HUES48 (cell line): ENCODE results near the gene TTC34.

Experiments used
- H3K27ac ChIP-seq: one replicate; pipeline ENCODE4 v1.7.0; 2013; ENCODE audit warnings: low read depth, low read length, inconsistent platforms
- H3K27me3 ChIP-seq: 2 replicates; pipeline ENCODE4 v1.6.1; 2013; ENCODE audit warnings: mild to moderate bottlenecking, low read length; ENCODE audit not compliant: control insufficient read depth, insufficient read depth
- H3K36me3 ChIP-seq: 2 replicates; pipeline ENCODE4 v1.6.1; 2013; ENCODE audit warnings: low read length; ENCODE audit not compliant: control insufficient read depth, insufficient read depth
- H3K4me1 ChIP-seq: 2 replicates; pipeline ENCODE4 v1.6.1; 2013; ENCODE audit warnings: mild to moderate bottlenecking, low read length; ENCODE audit not compliant: control insufficient read depth, insufficient read depth
- H3K4me3 ChIP-seq: 2 replicates; pipeline ENCODE4 v1.5.1; 2013; ENCODE audit warnings: mild to moderate bottlenecking, low read depth, low read length
- H3K9ac ChIP-seq: 2 replicates; pipeline ENCODE4 v1.6.1; 2013; ENCODE audit warnings: mild to moderate bottlenecking, low read depth, low read length, moderate library complexity
- H3K9me3 ChIP-seq: 2 replicates; pipeline ENCODE4 v1.6.1; 2013; ENCODE audit warnings: low read length; ENCODE audit not compliant: control insufficient read depth, insufficient read depth

Gene TTC34

GRCh38 chr1:2642560-2643413 is 158.7 kb downstream of the TTC34 start:
- H3K27me3 ChIP-seq, result peaks cover 15% of the 10 kb centered on the region
- no peaks in the 10 kb centered on the region for H3K36me3 ChIP-seq
- peaks cover 5% of the 10 kb centered on the region; the same call in 1 of the 2 replicates for H3K4me1 ChIP-seq
- H3K9me3 ChIP-seq, result peaks cover 11% of the 10 kb centered on the region; the same call in 1 of the 2 replicates
- H3K9ac ChIP-seq, result peak overlapping the region; percentile 38; the same call in 1 of the 2 replicates
- H3K4me3 ChIP-seq, result peak overlapping the region; percentile 67
- H3K27ac ChIP-seq, result peak overlapping the region; percentile 59

- peaks cover 21% of the 10 kb centered on the region for H3K27me3 ChIP-seq
- no peak overlapping the region for H3K9ac ChIP-seq
- H3K36me3 ChIP-seq, result no peaks in the 10 kb centered on the region
- peaks cover 5% of the 10 kb centered on the region; the same call in 1 of the 2 replicates for H3K4me1 ChIP-seq
- H3K9me3 ChIP-seq, result peaks cover 9% of the 10 kb centered on the region; the same call in 1 of the 2 replicates
- H3K27ac ChIP-seq, result no peak overlapping the region
- peak overlapping the region; percentile 67 for H3K4me3 ChIP-seq
Measured at GRCh38 chr1:2642131-2642559, 159.3 kb downstream of the TTC34 start.

DNA sequence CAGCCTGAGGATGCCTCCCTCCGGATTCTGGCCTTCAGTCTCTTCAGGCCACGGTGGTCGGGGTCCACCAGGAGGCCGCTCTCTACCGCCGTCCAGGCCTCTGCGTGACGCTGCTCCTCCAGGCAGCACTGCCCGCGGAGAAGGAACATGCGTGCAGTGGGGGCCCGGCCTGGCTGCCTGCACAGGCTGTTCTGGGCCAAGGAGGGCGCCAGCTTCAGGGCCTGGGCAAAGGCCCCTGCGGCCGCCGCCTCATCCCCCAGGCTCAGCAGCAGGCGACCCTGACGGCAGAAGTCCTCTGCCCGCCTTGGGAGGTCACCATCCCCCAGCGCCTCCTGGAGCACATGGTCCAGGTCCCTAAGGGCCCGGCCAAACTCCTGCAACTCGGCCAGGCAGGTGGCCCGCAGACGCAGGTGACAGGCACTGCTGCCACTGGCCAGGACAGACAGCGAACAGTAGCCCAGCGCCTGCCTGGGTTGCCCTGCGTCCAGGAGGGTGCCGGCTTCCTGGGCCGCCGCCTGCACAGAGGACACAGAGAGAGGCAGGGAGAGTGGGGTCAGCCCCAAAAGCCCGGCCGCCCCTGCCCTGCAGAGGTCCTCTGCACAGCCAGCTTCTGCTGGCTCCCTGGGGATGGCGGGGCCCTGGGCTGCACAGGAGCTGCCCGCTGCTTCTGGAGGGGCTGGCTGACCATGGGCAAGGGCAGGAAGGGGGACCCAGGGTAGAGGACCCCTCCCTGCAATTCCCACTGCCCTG is 159.9 kb downstream of the TTC34 start:
- H3K27ac ChIP-seq, result no peak overlapping the region
- H3K9me3 ChIP-seq, result peaks cover 8% of the 10 kb centered on the region; the same call in 1 of the 2 replicates
- H3K4me3 ChIP-seq, result peak overlapping the region; percentile 67; the same call in 1 of the 2 replicates
- peaks cover 5% of the 10 kb centered on the region; the same call in 1 of the 2 replicates for H3K4me1 ChIP-seq
- no peaks in the 10 kb centered on the region for H3K36me3 ChIP-seq
- H3K9ac ChIP-seq, result no peak overlapping the region
- H3K27me3 ChIP-seq, result peaks cover 21% of the 10 kb centered on the region

DNA sequence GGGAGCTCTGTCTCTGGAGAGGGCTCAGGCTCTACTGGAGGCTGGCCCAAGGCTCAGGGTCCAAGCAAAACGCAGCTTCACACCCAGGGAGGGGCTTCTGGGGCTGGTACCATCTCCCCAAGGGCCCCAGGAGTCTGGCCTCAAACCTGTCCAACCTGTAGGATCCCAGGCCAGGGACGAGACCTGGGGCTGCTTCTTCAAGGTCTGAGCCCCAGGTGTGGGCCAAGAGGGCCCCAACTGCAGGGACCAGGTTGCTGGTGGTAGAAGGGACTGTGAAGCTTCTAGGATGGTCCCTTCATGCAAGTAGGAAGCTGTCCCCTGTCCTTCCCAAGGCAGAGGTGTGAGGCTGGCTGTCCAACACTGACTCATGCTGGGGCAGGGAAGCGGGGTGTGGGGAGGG is 160.9 kb downstream of the TTC34 start:
- H3K4me1 ChIP-seq, result peaks cover 5% of the 10 kb centered on the region; the same call in 1 of the 2 replicates
- no peak overlapping the region for H3K9ac ChIP-seq
- no peaks in the 10 kb centered on the region for H3K36me3 ChIP-seq
- H3K9me3 ChIP-seq, result peaks cover 6% of the 10 kb centered on the region; the same call in 1 of the 2 replicates
- H3K27ac ChIP-seq, result no peak overlapping the region
- no peak overlapping the region for H3K4me3 ChIP-seq
- H3K27me3 ChIP-seq, result peaks cover 21% of the 10 kb centered on the region

DNA sequence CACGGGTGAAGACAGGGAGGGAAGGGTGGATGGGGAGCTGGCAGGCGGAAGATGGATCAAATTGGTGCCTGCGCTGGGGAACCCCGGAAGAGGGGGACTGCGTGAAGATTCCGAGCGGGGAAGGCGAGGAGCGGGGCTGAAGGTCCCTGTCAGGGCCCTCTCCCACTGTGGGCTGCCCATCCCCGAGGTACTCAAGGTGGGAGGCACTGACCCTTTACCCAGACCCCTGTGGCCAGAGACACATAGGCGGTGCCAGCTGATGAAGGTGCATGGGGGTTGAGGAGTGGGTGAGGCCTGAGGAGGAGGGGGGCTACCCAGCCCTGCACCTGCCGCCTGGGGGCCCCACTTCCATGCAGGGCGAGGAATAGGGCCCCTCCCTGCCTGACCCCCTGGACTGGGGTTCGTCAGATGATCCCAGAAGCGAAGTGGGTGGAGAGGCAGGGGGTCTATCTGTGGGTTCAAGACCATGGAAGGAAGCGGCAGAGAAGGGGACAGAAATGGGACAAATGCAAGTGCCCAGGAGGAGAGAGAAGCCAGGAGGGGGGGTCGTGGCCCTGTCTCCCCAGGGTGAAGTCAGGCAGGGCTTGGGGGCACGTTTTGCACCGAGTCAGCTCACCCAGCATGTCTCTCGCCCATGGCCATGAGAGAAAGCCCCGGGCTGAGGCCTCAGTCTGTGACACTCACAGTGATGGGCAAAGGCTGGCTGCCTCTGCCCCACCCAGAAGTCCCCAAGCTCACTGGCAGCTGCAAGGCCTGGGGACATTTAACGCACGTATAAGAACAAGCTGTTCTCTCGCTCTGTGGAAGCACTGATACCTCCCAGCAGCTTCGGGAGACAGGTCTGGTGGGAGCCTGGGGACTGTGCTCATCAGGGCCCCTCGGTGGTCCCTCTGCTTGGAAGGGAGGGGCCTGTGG is 161.6 kb downstream of the TTC34 start:
- Histone ChIP-seq H3K9ac (no peak overlapping the region), H3K27ac (no peak overlapping the region), H3K4me1 (peaks cover 5% of the 10 kb centered on the region; the same call in 1 of the 2 replicates), H3K9me3 (peaks cover 6% of the 10 kb centered on the region; the same call in 1 of the 2 replicates), H3K36me3 (no peaks in the 10 kb centered on the region), H3K4me3 (no peak overlapping the region), H3K27me3 (peaks cover 21% of the 10 kb centered on the region)

- Histone ChIP-seq H3K27me3 (peaks cover 21% of the 10 kb centered on the region), H3K4me1 (peaks cover 5% of the 10 kb centered on the region; the same call in 1 of the 2 replicates)
Measured at GRCh38 chr1:2639203-2639602, 162.3 kb downstream of the TTC34 start.

DNA sequence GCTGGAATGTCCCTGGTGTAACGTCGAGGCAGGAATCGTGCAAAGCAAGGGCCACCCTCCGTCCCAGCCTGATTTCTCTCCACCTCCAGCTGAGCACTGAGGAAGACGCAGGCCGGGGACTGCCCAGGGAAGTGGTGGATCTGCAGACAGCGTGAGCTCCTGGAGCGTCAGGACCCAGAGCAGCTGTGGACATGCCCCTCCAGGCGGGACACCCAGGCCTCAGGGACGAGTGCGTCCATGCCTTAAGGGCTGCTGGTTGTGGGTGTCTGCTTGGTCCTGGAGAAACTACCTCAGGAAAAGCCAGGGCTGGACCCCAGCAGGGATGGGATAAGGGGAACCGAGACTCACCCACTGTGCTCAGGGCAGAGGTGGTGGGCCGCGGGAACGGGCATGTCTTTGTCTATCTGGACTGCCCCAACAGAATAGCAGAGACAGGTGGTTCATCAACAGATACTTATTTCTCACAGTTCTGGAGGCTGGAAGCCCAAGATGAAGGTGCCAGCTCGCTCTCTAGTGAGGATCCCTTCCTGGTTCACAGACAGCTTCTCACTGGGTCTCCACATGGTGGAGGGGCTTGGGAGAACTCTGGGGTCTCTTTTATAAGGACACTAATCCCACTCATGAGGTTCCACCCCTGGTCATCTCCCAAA is 162.9 kb downstream of the TTC34 start:
- H3K36me3 ChIP-seq, result no peaks in the 10 kb centered on the region
- no peak overlapping the region for H3K9ac ChIP-seq
- H3K4me3 ChIP-seq, result no peak overlapping the region
- H3K27ac ChIP-seq, result no peak overlapping the region
- peaks cover 21% of the 10 kb centered on the region for H3K27me3 ChIP-seq
- H3K9me3 ChIP-seq, result peaks cover 6% of the 10 kb centered on the region; the same call in 1 of the 2 replicates
- H3K4me1 ChIP-seq, result peaks cover 7% of the 10 kb centered on the region; the same call in 1 of the 2 replicates

More at GRCh38 chr1:2639203-2639602, 162.3 kb downstream of the TTC34 start:
- no peak overlapping the region for H3K9ac ChIP-seq
- no peaks in the 10 kb centered on the region for H3K36me3 ChIP-seq
- no peak overlapping the region for H3K27ac ChIP-seq
- no peak overlapping the region for H3K4me3 ChIP-seq
- H3K9me3 ChIP-seq, result peaks cover 6% of the 10 kb centered on the region; the same call in 1 of the 2 replicates

DNA sequence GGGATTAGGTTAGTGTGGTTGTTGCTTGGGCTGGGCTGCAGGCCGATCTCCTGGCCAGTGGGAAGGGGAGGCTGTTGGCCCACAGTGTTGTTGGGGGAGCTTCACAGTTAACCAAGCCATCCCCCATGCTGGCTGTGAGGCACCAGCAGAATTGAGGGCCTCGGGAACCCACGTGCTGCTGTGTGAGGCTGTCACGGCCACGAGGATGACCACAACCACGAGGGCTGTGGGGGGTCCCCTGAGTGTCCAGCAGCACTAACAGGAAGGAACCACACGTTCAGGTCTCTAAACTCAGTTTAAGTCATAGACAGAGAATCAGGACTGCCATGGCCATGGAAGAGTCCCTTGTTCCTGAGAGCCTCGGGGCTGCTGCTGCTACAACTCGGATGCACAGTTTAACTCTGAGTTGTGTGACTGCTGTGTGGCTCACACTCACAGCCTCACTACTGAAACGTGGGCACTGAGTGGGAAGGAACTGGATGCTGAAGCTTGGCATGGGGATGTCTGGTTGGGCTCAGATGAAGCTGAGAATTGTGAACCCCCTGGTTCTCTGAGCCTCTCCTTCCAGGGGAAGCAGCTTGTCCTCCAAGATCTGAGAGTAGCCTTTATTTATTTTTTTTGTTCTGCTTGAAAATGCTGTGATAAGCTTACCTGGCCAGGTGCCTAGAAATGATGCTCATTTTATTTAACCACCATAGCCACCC is 163.9 kb downstream of the TTC34 start:
- H3K4me3 ChIP-seq, result no peak overlapping the region
- H3K27ac ChIP-seq, result no peak overlapping the region
- H3K36me3 ChIP-seq, result no peaks in the 10 kb centered on the region
- H3K9ac ChIP-seq, result no peak overlapping the region
- H3K4me1 ChIP-seq, result peaks cover 17% of the 10 kb centered on the region
- peaks cover 6% of the 10 kb centered on the region; the same call in 1 of the 2 replicates for H3K9me3 ChIP-seq
- peaks cover 21% of the 10 kb centered on the region for H3K27me3 ChIP-seq

GRCh38 chr1:2636733-2637132 is 164.8 kb downstream of the TTC34 start:
- Histone ChIP-seq H3K4me1 (peaks cover 16% of the 10 kb centered on the region), H3K9ac (no peak overlapping the region), H3K4me3 (no peak overlapping the region), H3K27ac (no peak overlapping the region), H3K36me3 (no peaks in the 10 kb centered on the region), H3K27me3 (peaks cover 21% of the 10 kb centered on the region), H3K9me3 (peaks cover 6% of the 10 kb centered on the region; the same call in 1 of the 2 replicates)
